Measurements from ENCODE around the gene OSBPL7. TPM values are rescaled to one million over a fixed set of nuclear protein-coding genes. Genes with fewer than 3 reads are reported as not detected.
A peak's percentile ranks its signal among the peaks of the same experiment; 100 is the strongest.

The OSBPL7 gene
- total RNA-seq, 1 donor from 2014 or later = 14.4 TPM

GRCh38 chr17:47820033-47820789 lies 1.4 kb downstream of the OSBPL7 start:
- H3K9me3 ChIP-seq = no peaks in the 10 kb centered on the region
- ATAC-seq (peak; percentile 57), DNase-seq (no peak)
- no peak overlapping the region for H3K4me3 ChIP-seq
- H3K27ac ChIP-seq = peak overlapping the region; percentile 24
- peaks cover 53% of the 10 kb centered on the region for H3K36me3 ChIP-seq
- H3K4me1 ChIP-seq = peaks cover 18% of the 10 kb centered on the region
- intact Hi-C loops (cut with DNase I) = no loop called here
- no peak for TF ChIP-seq CTCF (IDR thresholded peaks at IDR 0.05)
- H3K27me3 ChIP-seq = no peaks in the 10 kb centered on the region

GRCh38 chr17:47819475-47819874 lies 2.1 kb downstream of the OSBPL7 start:
- Histone ChIP-seq H3K27me3 (no peaks in the 10 kb centered on the region), H3K27ac (no peak overlapping the region), H3K9me3 (no peaks in the 10 kb centered on the region), H3K36me3 (peaks cover 55% of the 10 kb centered on the region), H3K4me3 (no peak overlapping the region), H3K4me1 (peaks cover 18% of the 10 kb centered on the region)
- DNase-seq (no peak), ATAC-seq (no peak)
- no peak for TF ChIP-seq CTCF (IDR thresholded peaks at IDR 0.05)
- intact Hi-C loops (cut with DNase I) = no loop called here

GRCh38 chr17:47818002-47818695 lies 3.4 kb downstream of the OSBPL7 start:
- no peak for ATAC-seq
- H3K27ac ChIP-seq = no peak overlapping the region
- no peaks in the 10 kb centered on the region for H3K9me3 ChIP-seq
- intact Hi-C loops (cut with DNase I) = no loop called here
- H3K4me1 ChIP-seq = peaks cover 18% of the 10 kb centered on the region
- H3K36me3 ChIP-seq = peaks cover 52% of the 10 kb centered on the region
- no peak for TF ChIP-seq CTCF (IDR thresholded peaks at IDR 0.05)
- no peak overlapping the region for H3K4me3 ChIP-seq
- no peaks in the 10 kb centered on the region for H3K27me3 ChIP-seq
- peak; percentile 48 for DNase-seq

GRCh38 chr17:47816947-47817346 lies 4.6 kb downstream of the OSBPL7 start:
- Histone ChIP-seq H3K27ac (no peak overlapping the region), H3K27me3 (no peaks in the 10 kb centered on the region), H3K9me3 (no peaks in the 10 kb centered on the region), H3K4me3 (no peak overlapping the region), H3K4me1 (peaks cover 12% of the 10 kb centered on the region), H3K36me3 (peaks cover 59% of the 10 kb centered on the region)
- no peak for TF ChIP-seq CTCF (IDR thresholded peaks at IDR 0.05)
- ATAC-seq = no peak
- peak; percentile 41 for DNase-seq
- intact Hi-C loops (cut with DNase I) = no loop called here

GRCh38 chr17:47816111-47816735 lies 5.4 kb downstream of the OSBPL7 start:
- peaks cover 9% of the 10 kb centered on the region for H3K4me1 ChIP-seq
- H3K27ac ChIP-seq = no peak overlapping the region
- no peak overlapping the region for H3K4me3 ChIP-seq
- intact Hi-C loops (cut with DNase I) = no loop called here
- ATAC-seq (no peak), DNase-seq (peak; percentile 57)
- H3K27me3 ChIP-seq = no peaks in the 10 kb centered on the region
- no peaks in the 10 kb centered on the region for H3K9me3 ChIP-seq
- no peak for TF ChIP-seq CTCF (IDR thresholded peaks at IDR 0.05)
- peaks cover 59% of the 10 kb centered on the region for H3K36me3 ChIP-seq
